HepG2 (cell line): ENCODE measurements around the gene XPO5. TPM values are rescaled to one million over a fixed set of nuclear protein-coding genes. Genes with fewer than 3 reads are reported as not detected.

Experiments used
- ATRX ChIP-seq: sonication (generic); formaldehyde crosslinking; IDR thresholded peaks from 2 replicates; pipeline ENCODE4 v1.4.0; 2020; ENCODE audit warnings: missing genetic modification reagents, borderline replicate concordance
- DNMT3B ChIP-seq: conservative IDR thresholded peaks from 2 replicates; pipeline ENCODE4 v1.6.1; 2016; ENCODE audit warnings: missing biosample characterization, control low read depth
- DPF2 ChIP-seq: sonication (generic); formaldehyde crosslinking; IDR thresholded peaks from 2 replicates; pipeline ENCODE4 v1.4.0; 2020; ENCODE audit warnings: mild to moderate bottlenecking, low read depth, missing genetic modification reagents, borderline replicate concordance
- FOXK1 ChIP-seq: sonication (generic); formaldehyde crosslinking; IDR thresholded peaks from 2 replicates; pipeline ENCODE4 v1.4.0; 2020; ENCODE audit warnings: low read depth, missing genetic modification reagents, borderline replicate concordance
- HMG20A ChIP-seq: IDR thresholded peaks from 2 replicates; pipeline ENCODE4 v1.6.1; 2016; ENCODE audit warnings: borderline replicate concordance
- HNRNPUL1 ChIP-seq: fragments of 200-400 bp; formaldehyde crosslinking; IDR thresholded peaks from 2 replicates; pipeline ENCODE4 v1.6.1; 2017; ENCODE audit warnings: low read depth, mild to moderate bottlenecking, low read length, moderate library complexity
- HOXA3 ChIP-seq: sonication (generic); formaldehyde crosslinking; IDR thresholded peaks from 2 replicates; pipeline ENCODE4 v1.5.0; 2020; ENCODE audit warnings: missing genetic modification reagents
- KLF15 ChIP-seq: sonication (generic); formaldehyde crosslinking; IDR thresholded peaks from 2 replicates; pipeline ENCODE4 v1.8.1; 2023; ENCODE audit warnings: borderline replicate concordance, mild to moderate bottlenecking, inconsistent platforms, missing genetic modification reagents, mixed read lengths
- MAFG ChIP-seq: sonication (generic); formaldehyde crosslinking; IDR thresholded peaks from 2 replicates; pipeline ENCODE4 v1.5.1; 2020; ENCODE audit warnings: mild to moderate bottlenecking, missing genetic modification reagents
- MTA3 ChIP-seq: sonication (generic); formaldehyde crosslinking; IDR thresholded peaks from 2 replicates; pipeline ENCODE4 v1.4.0; 2020; ENCODE audit warnings: missing genetic modification reagents
- NKX3-1 ChIP-seq: sonication (generic); formaldehyde crosslinking; IDR thresholded peaks from 2 replicates; pipeline ENCODE4 v1.5.0; 2020; ENCODE audit warnings: missing genetic modification reagents
- NONO ChIP-seq, 2 experiments: fragments of 450-650 bp in 1 of 2; sonication (generic) in 1 of 2; formaldehyde crosslinking in 1 of 2; IDR thresholded peaks in 1 of 2; conservative IDR thresholded peaks in 1 of 2; 2 replicates each; pipeline versions ENCODE4 v1.6.1 to v1.8.0; 2017 to 2022; ENCODE audit warnings: mild to moderate bottlenecking in 1 of 2, missing genetic modification reagents in 1 of 2, moderate library complexity in 1 of 2
- NR1H2 ChIP-seq: sonication (generic); formaldehyde crosslinking; IDR thresholded peaks from 2 replicates; pipeline ENCODE4 v1.8.1; 2022; ENCODE audit warnings: low read depth, missing genetic modification reagents, borderline replicate concordance
- SAFB2 ChIP-seq: sonication (generic); formaldehyde crosslinking; IDR thresholded peaks from 2 replicates; pipeline ENCODE4 v1.5.1; 2020; ENCODE audit warnings: missing genetic modification reagents, low read depth, mild to moderate bottlenecking, borderline replicate concordance
- SMAD1 ChIP-seq: sonication (generic); formaldehyde crosslinking; IDR thresholded peaks from 2 replicates; pipeline ENCODE4 v1.4.0; 2020; ENCODE audit warnings: missing genetic modification reagents, low read depth, mild to moderate bottlenecking, borderline replicate concordance
- TAF15 ChIP-seq: fragments of 200-400 bp; formaldehyde crosslinking; IDR thresholded peaks from one replicate; pipeline ENCODE4 v1.6.1; 2018; ENCODE audit warnings: mild to moderate bottlenecking, low read depth, low read length; ENCODE audit not compliant: poor library complexity, severe bottlenecking
- ZKSCAN8 ChIP-seq: IDR thresholded peaks from 2 replicates; pipeline ENCODE4 v1.6.1; 2016; ENCODE audit warnings: borderline replicate concordance, missing genetic modification reagents, missing compliant biosample characterization
- ZNF230 ChIP-seq: sonication (generic); formaldehyde crosslinking; IDR thresholded peaks from 2 replicates; pipeline ENCODE4 v1.4.0; 2020; ENCODE audit warnings: mild to moderate bottlenecking, missing genetic modification reagents
- ZNF251 ChIP-seq: sonication (generic); formaldehyde crosslinking; IDR thresholded peaks from 2 replicates; pipeline ENCODE4 v1.9.0; 2021; ENCODE audit warnings: mild to moderate bottlenecking, missing genetic modification reagents
- ZNF468 ChIP-seq: sonication (generic); formaldehyde crosslinking; IDR thresholded peaks from 2 replicates; pipeline ENCODE4 v1.8.0; 2022; ENCODE audit warnings: mild to moderate bottlenecking, moderate library complexity, missing genetic modification reagents
- polyA plus RNA-seq, 8 experiments: library from polyadenylated mRNA; depleted of rRNA in 3 of 8; stranded (reverse) in 7 of 8; unstranded in 1 of 8; fragments of >200 nt; fragmentation: Illumina TruSeq in 4 of 8; extraction: Trizol in 4 of 8; gene quantifications; 2 replicates each; pipeline versions ENCODE4 v1.2.1 to v1.2.3, GENCODE V29; 2011 to 2016; ENCODE audit warnings: low read depth in 4 of 8, missing spikeins in 1 of 8, mixed read lengths in 1 of 8; ENCODE audit not compliant: insufficient read depth in 1 of 8
- total RNA-seq, 5 experiments: library from RNA; depleted of rRNA; stranded (reverse); fragments of >200 nt; fragmentation: Illumina TruSeq; extraction: Trizol; gene quantifications; 2 replicates each; pipeline ENCODE4 v1.2.3, GENCODE V29; 2016; ENCODE audit warnings: low read depth in 1 of 5
- TF ChIP-seq, protein P1 (sequence below): IDR thresholded peaks from 2 replicates; pipeline ENCODE4 v1.6.1; 2018; ENCODE audit warnings: missing genetic modification reagents
- TF ChIP-seq, protein P2 (sequence below): sonication (generic); formaldehyde crosslinking; IDR thresholded peaks from 2 replicates; pipeline ENCODE4 v1.4.0; 2020; ENCODE audit warnings: missing genetic modification reagents
- TF ChIP-seq, protein P3 (sequence below): sonication (generic); formaldehyde crosslinking; IDR thresholded peaks from 2 replicates; pipeline ENCODE4 v1.9.0; 2021; ENCODE audit warnings: missing genetic modification reagents, borderline replicate concordance
- TF ChIP-seq, protein P4 (sequence below): sonication (generic); formaldehyde crosslinking; IDR thresholded peaks from 2 replicates; pipeline ENCODE4 v1.4.0; 2020; ENCODE audit warnings: missing genetic modification reagents

The XPO5 gene
- total and polyA plus RNA-seq, 2 of the 13 experiments (the other 11 are each of a cell fraction or from before 2014, with no cell fraction given) = 52.2 to 68.0 TPM

DNA sequence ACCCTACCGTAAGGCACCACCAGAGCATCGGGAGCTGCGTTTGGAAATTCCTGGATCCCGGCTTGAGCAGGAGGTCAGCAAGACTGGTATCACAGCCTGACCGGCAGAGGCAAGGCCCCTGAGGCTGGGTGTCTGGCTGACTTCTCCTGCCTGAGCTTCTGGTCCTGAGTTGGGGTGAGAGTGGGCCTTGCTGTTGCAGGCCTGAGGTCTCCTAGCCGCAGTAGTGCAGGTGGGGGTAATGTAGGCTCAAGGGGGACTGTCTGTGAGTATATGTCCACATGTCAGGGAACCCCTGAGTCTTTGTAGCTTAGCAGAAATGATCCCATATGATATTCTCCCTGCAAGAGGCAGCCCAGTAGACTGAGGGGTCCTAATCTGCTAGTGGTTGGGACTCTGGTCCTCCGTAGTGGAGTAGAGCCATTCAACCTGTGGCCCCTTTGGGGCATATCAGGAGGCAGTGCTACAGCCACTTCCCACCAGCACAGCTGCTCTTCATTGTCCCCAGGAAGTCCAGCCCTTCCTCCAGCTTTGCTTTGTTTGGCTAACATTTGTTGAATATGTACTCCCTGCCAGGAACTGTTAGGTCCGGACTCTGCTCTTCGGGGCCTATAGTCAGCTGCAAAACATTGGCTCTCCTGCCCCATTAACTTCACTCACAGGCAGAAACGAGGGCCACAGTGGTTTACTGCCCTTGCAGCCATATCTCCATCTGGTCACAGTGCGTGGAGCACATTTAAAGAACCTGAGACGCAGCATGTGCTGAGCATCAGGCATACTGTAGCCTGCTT lies 76.6 kb downstream of the XPO5 start (continued):
- TF ChIP-seq, protein P1, sequence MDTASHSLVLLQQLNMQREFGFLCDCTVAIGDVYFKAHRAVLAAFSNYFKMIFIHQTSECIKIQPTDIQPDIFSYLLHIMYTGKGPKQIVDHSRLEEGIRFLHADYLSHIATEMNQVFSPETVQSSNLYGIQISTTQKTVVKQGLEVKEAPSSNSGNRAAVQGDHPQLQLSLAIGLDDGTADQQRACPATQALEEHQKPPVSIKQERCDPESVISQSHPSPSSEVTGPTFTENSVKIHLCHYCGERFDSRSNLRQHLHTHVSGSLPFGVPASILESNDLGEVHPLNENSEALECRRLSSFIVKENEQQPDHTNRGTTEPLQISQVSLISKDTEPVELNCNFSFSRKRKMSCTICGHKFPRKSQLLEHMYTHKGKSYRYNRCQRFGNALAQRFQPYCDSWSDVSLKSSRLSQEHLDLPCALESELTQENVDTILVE (CRISPR knock-in tag) = no peak
- TF ChIP-seq, protein P2, sequence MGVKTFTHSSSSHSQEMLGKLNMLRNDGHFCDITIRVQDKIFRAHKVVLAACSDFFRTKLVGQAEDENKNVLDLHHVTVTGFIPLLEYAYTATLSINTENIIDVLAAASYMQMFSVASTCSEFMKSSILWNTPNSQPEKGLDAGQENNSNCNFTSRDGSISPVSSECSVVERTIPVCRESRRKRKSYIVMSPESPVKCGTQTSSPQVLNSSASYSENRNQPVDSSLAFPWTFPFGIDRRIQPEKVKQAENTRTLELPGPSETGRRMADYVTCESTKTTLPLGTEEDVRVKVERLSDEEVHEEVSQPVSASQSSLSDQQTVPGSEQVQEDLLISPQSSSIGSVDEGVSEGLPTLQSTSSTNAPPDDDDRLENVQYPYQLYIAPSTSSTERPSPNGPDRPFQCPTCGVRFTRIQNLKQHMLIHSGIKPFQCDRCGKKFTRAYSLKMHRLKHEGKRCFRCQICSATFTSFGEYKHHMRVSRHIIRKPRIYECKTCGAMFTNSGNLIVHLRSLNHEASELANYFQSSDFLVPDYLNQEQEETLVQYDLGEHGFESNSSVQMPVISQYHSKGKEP (CRISPR knock-in tag) = no peak
- 0 out of 2 replicates have a peak, but pooled peaks have one; percentile 14 for TF ChIP-seq HOXA3 (CRISPR knock-in tag)
- TF ChIP-seq KLF15 (CRISPR knock-in tag) = no peak
- no peak for TF ChIP-seq MTA3 (CRISPR knock-in tag)
- no peak for TF ChIP-seq FOXK1 (CRISPR knock-in tag)
- 0 out of 2 replicates have a peak, but pooled peaks have one; percentile 12 for TF ChIP-seq DPF2 (CRISPR knock-in tag)
- no peak for TF ChIP-seq HNRNPUL1
- TF ChIP-seq, protein P3, sequence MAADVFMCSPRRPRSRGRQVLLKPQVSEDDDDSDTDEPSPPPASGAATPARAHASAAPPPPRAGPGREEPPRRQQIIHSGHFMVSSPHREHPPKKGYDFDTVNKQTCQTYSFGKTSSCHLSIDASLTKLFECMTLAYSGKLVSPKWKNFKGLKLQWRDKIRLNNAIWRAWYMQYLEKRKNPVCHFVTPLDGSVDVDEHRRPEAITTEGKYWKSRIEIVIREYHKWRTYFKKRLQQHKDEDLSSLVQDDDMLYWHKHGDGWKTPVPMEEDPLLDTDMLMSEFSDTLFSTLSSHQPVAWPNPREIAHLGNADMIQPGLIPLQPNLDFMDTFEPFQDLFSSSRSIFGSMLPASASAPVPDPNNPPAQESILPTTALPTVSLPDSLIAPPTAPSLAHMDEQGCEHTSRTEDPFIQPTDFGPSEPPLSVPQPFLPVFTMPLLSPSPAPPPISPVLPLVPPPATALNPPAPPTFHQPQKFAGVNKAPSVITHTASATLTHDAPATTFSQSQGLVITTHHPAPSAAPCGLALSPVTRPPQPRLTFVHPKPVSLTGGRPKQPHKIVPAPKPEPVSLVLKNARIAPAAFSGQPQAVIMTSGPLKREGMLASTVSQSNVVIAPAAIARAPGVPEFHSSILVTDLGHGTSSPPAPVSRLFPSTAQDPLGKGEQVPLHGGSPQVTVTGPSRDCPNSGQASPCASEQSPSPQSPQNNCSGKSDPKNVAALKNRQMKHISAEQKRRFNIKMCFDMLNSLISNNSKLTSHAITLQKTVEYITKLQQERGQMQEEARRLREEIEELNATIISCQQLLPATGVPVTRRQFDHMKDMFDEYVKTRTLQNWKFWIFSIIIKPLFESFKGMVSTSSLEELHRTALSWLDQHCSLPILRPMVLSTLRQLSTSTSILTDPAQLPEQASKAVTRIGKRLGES (CRISPR knock-in tag) = no peak
- TF ChIP-seq DNMT3B (CRISPR knock-in tag) = no peak
- TF ChIP-seq ATRX = no peak
- peak; percentile 25; the same call in 1 of the 2 replicates for TF ChIP-seq SMAD1 (CRISPR knock-in tag)
- TF ChIP-seq ZNF230 (CRISPR knock-in tag) = no peak
- no peak for TF ChIP-seq ZNF468
- TF ChIP-seq SAFB2 (CRISPR knock-in tag) = no peak
- no peak for TF ChIP-seq NONO (IDR thresholded peaks at IDR 0.05)
- no peak; the same call in 1 of the 2 replicates for TF ChIP-seq NONO (CRISPR knock-in tag; conservative IDR thresholded peaks at IDR 0.05)
- TF ChIP-seq HMG20A (CRISPR knock-in tag) = no peak
- no peak for TF ChIP-seq TAF15
- TF ChIP-seq, protein P4, sequence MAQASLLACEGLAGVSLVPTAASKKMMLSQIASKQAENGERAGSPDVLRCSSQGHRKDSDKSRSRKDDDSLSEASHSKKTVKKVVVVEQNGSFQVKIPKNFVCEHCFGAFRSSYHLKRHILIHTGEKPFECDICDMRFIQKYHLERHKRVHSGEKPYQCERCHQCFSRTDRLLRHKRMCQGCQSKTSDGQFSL (CRISPR knock-in tag) = no peak
- no peak for TF ChIP-seq NKX3-1 (CRISPR knock-in tag)
- no peak for TF ChIP-seq NR1H2 (CRISPR knock-in tag)
- TF ChIP-seq ZKSCAN8 = no peak
- TF ChIP-seq ZNF251 (CRISPR knock-in tag) = no peak
- TF ChIP-seq MAFG (CRISPR knock-in tag) = no peak
